Measurements from ENCODE around the gene IL17A. TPM values are rescaled to one million over a fixed set of nuclear protein-coding genes. Genes with fewer than 3 reads are reported as not detected.
A peak's percentile ranks its signal among the peaks of the same experiment; 100 is the strongest.

IL17A gene
- total and polyA plus RNA-seq, 8 donors, result not detected

GRCh38 chr6:52157301-52157941 is 28.8 kb upstream of the IL17A start:
- intact Hi-C loops (cut with DNase I), result no loop called here
- no peaks in the 10 kb centered on the region for H3K27me3 ChIP-seq
- no peaks in the 10 kb centered on the region for H3K36me3 ChIP-seq
- H3K4me3 ChIP-seq, result no peak overlapping the region
- TF ChIP-seq CTCF (IDR thresholded peaks at IDR 0.05), result no peak
- DNase-seq (no peak), FAIRE-seq (no peak), ATAC-seq (no peak)
- H3K27ac ChIP-seq, result no peak overlapping the region
- no peaks in the 10 kb centered on the region for H3K4me1 ChIP-seq
- 53 to 63% methylated on average over 7 of the region's 7 CpGs for WGBS, 2 donors
- no peaks in the 10 kb centered on the region for H3K9me3 ChIP-seq

GRCh38 chr6:52160472-52161104 is 25.6 kb upstream of the IL17A start:
- WGBS, 2 donors, result 61 to 76% methylated on average over 4 of the region's 4 CpGs
- ATAC-seq (no peak), DNase-seq (no peak), FAIRE-seq (no peak)
- no peak overlapping the region for H3K4me3 ChIP-seq
- intact Hi-C loops (cut with DNase I), result no loop called here
- no peak for TF ChIP-seq CTCF (IDR thresholded peaks at IDR 0.05)
- no peaks in the 10 kb centered on the region for H3K4me1 ChIP-seq
- H3K9me3 ChIP-seq, result no peaks in the 10 kb centered on the region
- H3K27ac ChIP-seq, result no peak overlapping the region
- H3K27me3 ChIP-seq, result no peaks in the 10 kb centered on the region
- no peaks in the 10 kb centered on the region for H3K36me3 ChIP-seq

DNA sequence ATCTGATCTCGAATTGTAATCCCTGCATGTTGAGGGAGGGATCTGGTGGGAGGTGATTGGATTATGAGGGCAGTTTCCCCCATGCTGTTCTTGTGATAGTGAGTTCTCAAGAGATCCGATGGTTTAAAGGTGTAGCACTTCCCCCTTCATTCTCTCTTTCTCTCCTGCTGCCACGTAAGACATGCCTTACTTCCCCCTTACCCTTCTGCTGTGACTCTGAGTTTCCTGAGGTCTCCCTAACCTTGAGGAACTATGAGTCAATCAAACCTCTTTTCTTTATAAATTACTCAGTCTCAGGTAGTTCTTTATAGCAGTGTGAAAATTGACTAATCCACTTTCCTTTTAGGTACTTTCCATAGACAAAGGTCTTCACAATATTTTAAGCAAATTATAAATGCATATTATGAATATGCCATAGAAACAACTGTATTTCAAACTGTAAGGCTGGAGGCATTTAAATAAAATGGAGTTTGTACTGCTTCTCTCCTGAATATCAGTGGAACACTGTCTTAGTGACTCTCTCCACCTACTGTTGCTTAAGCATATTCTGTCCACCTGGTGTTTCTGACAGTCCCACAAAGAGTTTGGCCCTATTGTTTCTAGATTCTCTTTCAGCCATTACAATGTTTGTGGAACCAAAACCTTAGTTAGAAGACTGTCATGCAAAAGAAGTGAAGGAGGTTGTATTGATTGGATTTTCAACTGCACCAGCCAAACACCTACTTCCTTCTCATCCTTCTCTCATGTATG is 24.3 kb upstream of the IL17A start:
- Histone ChIP-seq H3K27ac (no peak overlapping the region), H3K36me3 (no peaks in the 10 kb centered on the region), H3K4me3 (no peak overlapping the region), H3K4me1 (no peaks in the 10 kb centered on the region), H3K9me3 (no peaks in the 10 kb centered on the region), H3K27me3 (no peaks in the 10 kb centered on the region)
- intact Hi-C loops (cut with DNase I), result no loop called here
- TF ChIP-seq CTCF (IDR thresholded peaks at IDR 0.05), result no peak
- no peak for FAIRE-seq
- 61 to 67% methylated on average over 3 of the region's 3 CpGs for WGBS, 2 donors
- no peak for ATAC-seq
- DNase-seq, result no peak

GRCh38 chr6:52162940-52163908 is 23.0 kb upstream of the IL17A start:
- FAIRE-seq (no peak), DNase-seq (no peak), ATAC-seq (peak in 3 of 4 donors; percentile 49 to 58 (median 51))
- Histone ChIP-seq H3K4me3 (no peak overlapping the region), H3K36me3 (no peaks in the 10 kb centered on the region), H3K27me3 (no peaks in the 10 kb centered on the region), H3K27ac (no peak overlapping the region), H3K9me3 (no peaks in the 10 kb centered on the region), H3K4me1 (no peaks in the 10 kb centered on the region)
- intact Hi-C loops (cut with DNase I), result no loop called here
- WGBS, 2 donors, result 48 to 61% methylated on average over 4 of the region's 4 CpGs
- TF ChIP-seq CTCF (IDR thresholded peaks at IDR 0.05), result peak in 2 of 4 donors; percentile 19 to 34
